Transverse colon (tissue), 4 donors: Measurements from ENCODE around the gene STX8. TPM values are rescaled to one million over a fixed set of nuclear protein-coding genes. Genes with fewer than 3 reads are reported as not detected.
A peak's percentile ranks its signal among the peaks of the same experiment; 100 is the strongest.

Experiments
- DNase-seq: peaks from one replicate; pipeline ENCODE4 v3.0.0-alpha.2; 2019
- H3K27ac ChIP-seq, 4 donors: fragments of 200-600 bp; sonication (generic); 2 replicates each; pipeline ENCODE4 v1.5.1; 2016 to 2018; ENCODE audit warnings: inconsistent platforms in 4 of 4
- H3K27me3 ChIP-seq: fragments of 200-600 bp; sonication (generic); 2 replicates; pipeline ENCODE4 v1.5.1; 2017; ENCODE audit warnings: inconsistent platforms
- H3K36me3 ChIP-seq, 4 donors: fragments of 200-600 bp; sonication (generic); 2 replicates each; pipeline ENCODE4 v1.5.1; 2017 to 2019; ENCODE audit warnings: inconsistent platforms in 4 of 4
- H3K4me1 ChIP-seq, 4 donors: fragments of 200-600 bp; sonication (generic); 2 replicates each; pipeline ENCODE4 v1.5.1; 2017 to 2020; ENCODE audit warnings: inconsistent platforms in 4 of 4
- H3K4me3 ChIP-seq, 4 donors: fragments of 200-600 bp; sonication (generic); 1 replicate in 1 of 4; 2 replicates in 3 of 4; pipeline versions ENCODE4 v1.5.1 to v1.6.1; 2017 to 2019; ENCODE audit warnings: inconsistent platforms in 4 of 4
- H3K9me3 ChIP-seq, 2 donors: fragments of 200-600 bp; sonication (generic); 2 replicates each; pipeline ENCODE4 v1.5.1; 2017 to 2019; ENCODE audit warnings: inconsistent platforms in 2 of 2
- EP300 ChIP-seq: sonication (generic); formaldehyde crosslinking; IDR thresholded peaks from one replicate; pipeline ENCODE4 v1.6.1; 2017; ENCODE audit warnings: antibody characterized with exemption, low read depth
- POLR2A ChIP-seq: fragments of 450-650 bp; IDR thresholded peaks from one replicate; pipeline ENCODE4 v1.6.1; 2016; ENCODE audit warnings: antibody characterized with exemption, mild to moderate bottlenecking, moderate library complexity
- POLR2AphosphoS5 ChIP-seq, 3 donors: sonication (generic); formaldehyde crosslinking; IDR thresholded peaks; one replicate each; pipeline ENCODE4 v1.6.1; 2016; ENCODE audit warnings: antibody characterized with exemption in 3 of 3
- WGBS, 2 donors: methylation state at CpG; one replicate each; pipeline ENCODE4 v1.1.5; 2018; ENCODE audit warnings: low coverage in 1 of 2; 5-methylcytosine and 5-hydroxymethylcytosine counted together
- in situ Hi-C, 4 donors: fragments of 200-750 bp; cut with MboI; loops; one replicate each; pipeline versions ENCODE4 v1.15.0 to v1.15.1; 2017; ENCODE audit warnings: low sequenced_read_pairs in 3 of 4, low pct_ligation_motif_present in 1 of 4, low pct_unique_long_range_greater_than_20kb in 1 of 4
- intact Hi-C: fragments of 100-400 bp; cut with DNase I; formaldehyde crosslinking; loops from one replicate; pipeline ENCODE4 v1.15.1; 2023; ENCODE audit warnings: low total_unique reads
- total RNA-seq, 4 donors: library from RNA; depleted of rRNA; stranded (reverse); fragments of >200 nt; gene quantifications; one replicate each; pipeline ENCODE4 v1.1.0, GENCODE V29; 2016
- TF ChIP-seq, protein P1 (sequence below), 5 experiments: fragments of 200-600 bp in 3 of 5; fragments of 450-650 bp in 2 of 5; sonication (generic) in 3 of 5; IDR thresholded peaks; 1 replicate in 2 of 5; 2 replicates in 3 of 5; pipeline ENCODE4 v1.5.1; 2016 to 2017; ENCODE audit warnings: antibody characterized with exemption in 5 of 5, inconsistent platforms in 3 of 5, mild to moderate bottlenecking in 2 of 5, moderate library complexity in 1 of 5

Gene STX8
- total RNA-seq, 4 donors from 2014 or later: 18.0 to 53.8 (median 38.3) TPM

DNA sequence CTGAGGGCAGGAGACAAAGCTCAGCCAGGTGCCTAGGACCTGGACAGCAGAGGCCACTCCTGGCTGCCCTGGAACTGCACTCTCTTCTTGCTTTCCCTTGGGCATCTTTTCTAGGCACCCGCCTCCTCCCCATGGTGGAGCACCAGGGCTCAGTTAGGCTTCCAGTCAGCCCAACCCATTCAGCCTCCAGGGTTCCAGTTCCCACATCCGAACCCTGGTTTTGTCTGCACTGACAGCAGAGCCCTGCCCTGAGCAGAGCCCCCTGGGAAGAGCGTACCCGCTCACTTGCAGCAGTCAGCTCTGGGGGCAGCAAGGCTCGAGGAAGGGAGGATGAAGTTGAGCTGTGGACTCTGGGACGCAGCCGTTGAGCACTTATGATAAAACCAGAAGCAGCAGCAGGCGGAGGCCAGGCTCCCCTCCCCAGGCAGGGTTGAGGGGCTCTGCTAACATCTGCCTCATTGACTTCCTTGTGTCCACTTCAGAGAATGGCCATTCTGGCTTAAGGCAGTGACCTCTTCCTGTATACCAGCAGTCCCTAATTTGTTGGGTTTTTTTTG is 341.2 kb downstream of the STX8 start:
- peaks cover 4 to 11% (median 9%) of the 10 kb centered on the region in 4 donors for H3K4me1 ChIP-seq
- H3K27ac ChIP-seq: no peak overlapping the region
- in situ Hi-C loops (no loop called here), intact Hi-C loops (no loop called here)
- H3K9me3 ChIP-seq: no peaks in the 10 kb centered on the region
- H3K27me3 ChIP-seq: no peaks in the 10 kb centered on the region
- H3K4me3 ChIP-seq: no peak overlapping the region
- DNase-seq: no peak
- 90% methylated on average over 8 of the region's 8 CpGs; no CpG with 5 or more reads in 1 of the 2 donors for WGBS, 2 donors
- TF ChIP-seq POLR2A (no peak), EP300 (no peak), POLR2AphosphoS5 (IDR thresholded peaks at IDR 0.05) (no peak)
- TF ChIP-seq, protein P1, sequence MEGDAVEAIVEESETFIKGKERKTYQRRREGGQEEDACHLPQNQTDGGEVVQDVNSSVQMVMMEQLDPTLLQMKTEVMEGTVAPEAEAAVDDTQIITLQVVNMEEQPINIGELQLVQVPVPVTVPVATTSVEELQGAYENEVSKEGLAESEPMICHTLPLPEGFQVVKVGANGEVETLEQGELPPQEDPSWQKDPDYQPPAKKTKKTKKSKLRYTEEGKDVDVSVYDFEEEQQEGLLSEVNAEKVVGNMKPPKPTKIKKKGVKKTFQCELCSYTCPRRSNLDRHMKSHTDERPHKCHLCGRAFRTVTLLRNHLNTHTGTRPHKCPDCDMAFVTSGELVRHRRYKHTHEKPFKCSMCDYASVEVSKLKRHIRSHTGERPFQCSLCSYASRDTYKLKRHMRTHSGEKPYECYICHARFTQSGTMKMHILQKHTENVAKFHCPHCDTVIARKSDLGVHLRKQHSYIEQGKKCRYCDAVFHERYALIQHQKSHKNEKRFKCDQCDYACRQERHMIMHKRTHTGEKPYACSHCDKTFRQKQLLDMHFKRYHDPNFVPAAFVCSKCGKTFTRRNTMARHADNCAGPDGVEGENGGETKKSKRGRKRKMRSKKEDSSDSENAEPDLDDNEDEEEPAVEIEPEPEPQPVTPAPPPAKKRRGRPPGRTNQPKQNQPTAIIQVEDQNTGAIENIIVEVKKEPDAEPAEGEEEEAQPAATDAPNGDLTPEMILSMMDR (IDR thresholded peaks at IDR 0.05): no peak
- no peaks in the 10 kb centered on the region for H3K36me3 ChIP-seq

DNA sequence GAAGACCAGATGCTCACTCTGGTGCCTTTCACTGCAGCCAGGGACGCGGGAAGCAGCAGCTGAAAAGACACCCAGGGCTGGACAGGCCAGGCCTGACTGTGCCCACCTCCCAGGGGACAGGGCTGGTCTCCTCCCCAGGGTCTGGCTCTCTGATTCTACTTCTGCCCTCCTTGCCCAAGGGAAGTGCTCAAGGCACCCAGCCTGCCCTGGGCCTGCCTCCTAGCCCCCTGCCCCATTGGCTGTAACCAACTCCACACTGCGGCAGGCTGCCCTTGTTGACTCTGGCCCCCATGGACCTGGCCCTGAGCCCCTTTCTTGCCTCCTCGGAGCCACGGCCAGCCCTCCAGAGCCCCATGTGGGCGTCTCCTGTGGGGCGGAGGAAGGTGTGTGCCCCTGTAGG is 341.9 kb downstream of the STX8 start:
- no peak overlapping the region for H3K27ac ChIP-seq
- intact Hi-C loops (no loop called here), in situ Hi-C loops (no loop called here)
- DNase-seq: no peak
- H3K27me3 ChIP-seq: no peaks in the 10 kb centered on the region
- no peak overlapping the region for H3K4me3 ChIP-seq
- TF ChIP-seq, protein P1 (IDR thresholded peaks at IDR 0.05): no peak
- TF ChIP-seq POLR2A: no peak
- H3K36me3 ChIP-seq: no peaks in the 10 kb centered on the region
- H3K9me3 ChIP-seq: no peaks in the 10 kb centered on the region
- peaks cover 0 to 4% (median 2%) of the 10 kb centered on the region in 4 donors for H3K4me1 ChIP-seq
- WGBS, 2 donors: 85% methylated on average over 7 of the region's 7 CpGs; no CpG with 5 or more reads in 1 of the 2 donors

DNA sequence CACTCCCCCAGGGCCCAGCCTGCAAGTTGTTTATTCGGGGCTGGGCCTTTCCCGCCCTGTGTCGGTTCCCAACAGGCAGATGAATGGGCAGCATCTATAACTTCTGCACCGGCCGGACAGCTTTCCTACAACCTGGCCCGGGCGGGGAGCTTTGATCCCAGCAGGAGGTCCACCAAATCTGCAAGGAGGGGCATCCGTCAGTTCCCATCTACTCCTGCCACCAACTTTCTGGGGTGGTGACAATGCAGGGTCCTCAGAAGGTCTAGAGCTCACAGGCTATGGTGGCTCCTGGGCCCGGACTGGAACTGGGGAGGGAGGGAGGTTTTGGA is 342.4 kb downstream of the STX8 start:
- Histone ChIP-seq H3K4me3 (no peak overlapping the region), H3K36me3 (no peaks in the 10 kb centered on the region), H3K9me3 (no peaks in the 10 kb centered on the region), H3K4me1 (peaks cover 0 to 2% (median under 1%) of the 10 kb centered on the region in 4 donors), H3K27ac (no peak overlapping the region), H3K27me3 (no peaks in the 10 kb centered on the region)
- in situ Hi-C loops (no loop called here), intact Hi-C loops (no loop called here)
- TF ChIP-seq, protein P1 (IDR thresholded peaks at IDR 0.05): no peak
- no peak for TF ChIP-seq EP300
- 60% methylated on average over 9 of the region's 9 CpGs; no CpG with 5 or more reads in 1 of the 2 donors for WGBS, 2 donors
- no peak for DNase-seq

DNA sequence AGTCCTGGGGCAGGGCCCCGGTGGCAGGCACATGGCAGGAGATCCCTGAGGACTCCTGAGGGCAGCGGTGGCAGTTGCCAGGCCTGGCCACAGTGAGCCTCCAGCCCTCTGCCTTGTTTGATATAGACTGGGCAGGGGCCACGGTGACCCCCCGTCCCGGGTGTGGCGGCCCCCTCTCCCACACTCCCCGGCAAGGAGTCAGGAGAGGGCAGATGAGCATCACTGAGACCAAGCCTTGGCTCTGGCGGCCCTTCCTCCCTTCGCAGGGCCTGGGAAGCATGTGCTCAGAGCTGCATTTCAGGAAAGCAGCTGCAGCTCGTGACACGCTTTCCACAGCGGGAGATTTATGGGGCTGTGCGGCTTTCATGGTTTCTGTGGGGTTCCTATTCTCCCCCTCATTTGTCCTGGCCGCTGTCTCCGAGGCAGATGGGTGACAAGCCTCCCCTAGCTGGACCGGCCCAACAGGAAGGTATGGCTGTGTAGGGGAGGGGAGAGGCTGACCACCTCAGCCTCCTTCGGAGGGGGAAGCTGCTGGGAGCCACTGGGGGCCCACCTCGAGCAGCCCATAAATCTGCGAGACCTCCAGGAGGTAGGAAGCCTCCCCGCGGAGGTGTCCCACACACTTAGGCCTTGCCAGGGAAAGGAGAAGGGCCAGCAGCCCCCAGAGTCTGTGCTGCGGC is 342.9 kb downstream of the STX8 start:
- Histone ChIP-seq H3K9me3 (no peaks in the 10 kb centered on the region), H3K36me3 (no peaks in the 10 kb centered on the region), H3K4me3 (no peak overlapping the region), H3K27me3 (no peaks in the 10 kb centered on the region), H3K4me1 (peaks cover 0 to 6% (median 2%) of the 10 kb centered on the region in 4 donors), H3K27ac (no peak overlapping the region)
- no peak for TF ChIP-seq POLR2A
- no peak for TF ChIP-seq EP300
- TF ChIP-seq, protein P1 (IDR thresholded peaks at IDR 0.05): no peak
- TF ChIP-seq POLR2AphosphoS5 (IDR thresholded peaks at IDR 0.05): peak in 2 of 3 donors; percentile 12 to 32
- peak; percentile 30 for DNase-seq
- in situ Hi-C loops (no loop called here), intact Hi-C loops (no loop called here)
- 66% methylated on average over 22 of the region's 22 CpGs; no CpG with 5 or more reads in 1 of the 2 donors for WGBS, 2 donors
